ENCODE data around the gene RNF43. TPM values are rescaled to one million over a fixed set of nuclear protein-coding genes. Genes with fewer than 3 reads are reported as not detected.

RNF43 gene
- total RNA-seq, 1 donor from 2014 or later: not detected

GRCh38 chr17:58436245-58436644, 18.9 kb upstream of the RNF43 start:
- Histone ChIP-seq H3F3A (ENCODE audit: low read depth) (no peaks in the 10 kb centered on the region), H2AFZ (replicated peaks) (no peak overlapping the region), H3K4me3 (no peak overlapping the region), H3K4me1 (no peaks in the 10 kb centered on the region), H3K4me2 (no peak overlapping the region), H3K9me3 (ENCODE audit: low read depth) (no peaks in the 10 kb centered on the region), H4K20me1 (ENCODE audit: low read depth) (no peaks in the 10 kb centered on the region), H3K9ac (no peak overlapping the region), H3K36me3 (no peaks in the 10 kb centered on the region), H3K27ac (no peak overlapping the region), H3K27me3 (peaks cover 18% of the 10 kb centered on the region), H3K79me2 (ENCODE audit: low read depth) (no peaks in the 10 kb centered on the region)
- Mint-ChIP-seq H3K27ac (no peak overlapping the region), H3K4me1 (no peaks in the 10 kb centered on the region), H3K9me3 (no peaks in the 10 kb centered on the region), H3K27me3 (ENCODE audit: insufficient read depth, low read depth) (peaks cover 3% of the 10 kb centered on the region), H3K4me3 (no peak overlapping the region), H3K36me3 (no peaks in the 10 kb centered on the region)
- DNase-seq (ENCODE audit: low spot score): no peak
- TF ChIP-seq EZH2 (IDR thresholded peaks at IDR 0.05) (no peak), CTCF (IDR thresholded peaks at IDR 0.05) (no peak), EZH2phosphoT487 (IDR thresholded peaks at IDR 0.05) (no peak)

GRCh38 chr17:58432806-58433573, 15.7 kb upstream of the RNF43 start:
- Histone ChIP-seq H3K4me1 (no peaks in the 10 kb centered on the region), H3K9me3 (ENCODE audit: low read depth) (no peaks in the 10 kb centered on the region), H3F3A (ENCODE audit: low read depth) (no peaks in the 10 kb centered on the region), H3K36me3 (no peaks in the 10 kb centered on the region), H3K27me3 (peaks cover 18% of the 10 kb centered on the region), H3K4me3 (no peak overlapping the region), H3K4me2 (no peak overlapping the region), H3K9ac (no peak overlapping the region), H3K27ac (no peak overlapping the region), H2AFZ (replicated peaks) (no peak overlapping the region), H4K20me1 (ENCODE audit: low read depth) (no peaks in the 10 kb centered on the region), H3K79me2 (ENCODE audit: low read depth) (no peaks in the 10 kb centered on the region)
- Mint-ChIP-seq H3K27me3 (ENCODE audit: insufficient read depth, low read depth) (peaks cover 3% of the 10 kb centered on the region), H3K27ac (no peak overlapping the region), H3K9me3 (no peaks in the 10 kb centered on the region), H3K4me1 (no peaks in the 10 kb centered on the region), H3K36me3 (no peaks in the 10 kb centered on the region), H3K4me3 (no peak overlapping the region)
- no peak for DNase-seq (ENCODE audit: low spot score)
- TF ChIP-seq CTCF (IDR thresholded peaks at IDR 0.05) (no peak), EZH2 (IDR thresholded peaks at IDR 0.05) (no peak), EZH2phosphoT487 (IDR thresholded peaks at IDR 0.05) (no peak)

- no peak overlapping the region for H3K27ac Mint-ChIP-seq
- no peak overlapping the region for H3K4me2 ChIP-seq
- no peaks in the 10 kb centered on the region for H3K9me3 Mint-ChIP-seq
- no peak overlapping the region for H2AFZ ChIP-seq (replicated peaks)
- H3K36me3 Mint-ChIP-seq: no peaks in the 10 kb centered on the region
- H3K27ac ChIP-seq: no peak overlapping the region
- no peaks in the 10 kb centered on the region for H3F3A ChIP-seq (ENCODE audit: low read depth)
- no peaks in the 10 kb centered on the region for H3K79me2 ChIP-seq (ENCODE audit: low read depth)
- H3K4me1 ChIP-seq: no peaks in the 10 kb centered on the region
- no peak overlapping the region for H3K9ac ChIP-seq
- H3K9me3 ChIP-seq (ENCODE audit: low read depth): no peaks in the 10 kb centered on the region
- H3K27me3 Mint-ChIP-seq (ENCODE audit: insufficient read depth, low read depth): peaks cover 3% of the 10 kb centered on the region
- TF ChIP-seq EZH2phosphoT487 (IDR thresholded peaks at IDR 0.05) (no peak), EZH2 (IDR thresholded peaks at IDR 0.05) (no peak), CTCF (IDR thresholded peaks at IDR 0.05) (no peak)
- no peak overlapping the region for H3K4me3 ChIP-seq
- no peak overlapping the region for H3K4me3 Mint-ChIP-seq
- H3K36me3 ChIP-seq: no peaks in the 10 kb centered on the region
- H4K20me1 ChIP-seq (ENCODE audit: low read depth): no peaks in the 10 kb centered on the region
- H3K4me1 Mint-ChIP-seq: no peaks in the 10 kb centered on the region
- H3K27me3 ChIP-seq: peaks cover 6% of the 10 kb centered on the region
- no peak for DNase-seq (ENCODE audit: low spot score)
Measured at GRCh38 chr17:58427807-58428206, 10.5 kb upstream of the RNF43 start.

All from neural progenitor cell (in vitro differentiated cells).